Stimulated activated CD4-positive, alpha-beta T cell treated with anti-CD3 and anti-CD28 coated beads, TNF-alpha, amount 100 ng/mL, for 48 hours (primary cell): Measurements from ENCODE around the gene MYH15.

Experiments used
- DNase-seq, 3 donors: peaks; one replicate each; pipeline ENCODE4 v3.0.0-alpha.2; 2020; ENCODE audit warnings: low read depth in 3 of 3

Gene MYH15

DNA sequence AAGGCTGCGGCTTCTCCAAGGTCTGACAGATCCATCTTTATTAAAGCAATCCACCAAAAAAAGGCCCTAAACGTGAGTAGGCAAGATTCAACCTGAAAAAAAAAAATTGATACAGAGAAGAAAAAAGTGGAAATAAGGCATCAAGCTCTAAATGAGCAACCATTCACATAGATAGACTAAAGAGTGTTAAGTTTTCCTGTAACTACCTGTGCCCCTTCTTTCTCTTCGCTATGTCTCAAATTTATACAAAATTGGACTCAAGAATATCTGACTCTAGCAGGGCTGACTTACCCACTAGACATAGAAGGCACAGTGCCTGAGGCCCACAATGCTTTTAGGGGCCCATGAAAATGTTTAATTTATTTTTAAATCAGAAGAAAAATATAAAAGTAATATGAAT, at the start of gene MYH15:
Gene MYH15 (minus strand): TSS at position 101 of the 400 bp plus-strand sequence. CDS start 66 bp downstream, at position 35.
- no peak for DNase-seq

DNA sequence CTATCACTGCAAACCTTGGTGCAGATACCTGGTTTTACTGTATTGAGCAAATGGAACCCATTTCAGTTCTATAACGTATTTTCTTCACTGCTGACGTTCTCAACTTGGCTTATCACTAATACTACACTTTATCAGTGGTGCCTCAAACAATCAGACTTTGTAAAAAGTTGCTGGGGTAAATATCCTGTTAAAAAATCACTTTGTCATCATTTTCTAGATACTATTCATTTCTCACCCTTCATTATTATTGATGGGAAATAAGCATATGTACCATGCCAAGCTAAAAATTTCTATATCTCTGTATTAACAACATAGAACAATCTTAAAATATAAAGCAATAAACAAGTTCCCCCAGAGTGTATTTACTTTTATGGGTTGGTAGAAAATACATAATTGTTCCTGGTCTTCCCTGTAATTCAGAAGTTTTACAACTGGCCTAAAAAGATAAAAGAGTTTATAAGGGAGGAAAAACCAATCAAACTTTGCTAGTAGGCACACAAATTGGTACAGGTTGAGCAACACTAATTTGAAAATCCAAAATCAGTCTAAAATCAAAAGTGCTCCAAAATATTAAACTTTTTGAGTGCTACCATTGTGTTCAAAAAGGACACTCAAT, 45.7 kb upstream of the MYH15 start:
- no peak for DNase-seq

DNA sequence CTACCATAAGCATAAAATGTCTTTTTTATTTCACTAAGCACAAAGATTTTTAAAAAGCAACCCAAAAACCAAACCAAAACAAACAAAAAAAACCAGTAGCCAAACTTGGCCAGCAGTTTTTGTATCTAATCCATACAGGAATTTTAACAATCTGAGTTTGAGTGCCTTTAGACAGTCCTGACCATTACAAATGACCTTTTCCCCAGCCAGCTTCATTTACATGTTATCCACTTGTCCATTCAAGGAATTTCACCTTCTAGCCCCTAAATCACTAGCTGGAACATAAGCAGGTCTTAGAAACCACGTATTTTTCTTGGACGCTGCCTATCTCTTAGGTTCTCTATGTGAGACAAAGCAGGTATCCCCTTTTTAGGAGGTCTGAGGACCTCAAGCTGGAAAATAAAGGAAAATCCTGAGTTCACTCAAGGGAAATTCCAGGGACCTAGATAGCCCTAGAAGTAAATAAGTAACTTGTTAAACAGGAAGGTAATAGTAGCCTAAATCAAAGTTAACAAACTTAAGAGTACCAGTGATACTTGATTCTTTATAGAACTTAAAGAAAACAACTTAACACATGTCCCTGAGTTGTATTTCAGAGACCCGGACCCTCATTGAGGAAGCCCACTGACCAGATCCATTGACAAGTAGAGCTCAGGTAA, 44.6 kb upstream of the MYH15 start:
- no peak for DNase-seq

DNA sequence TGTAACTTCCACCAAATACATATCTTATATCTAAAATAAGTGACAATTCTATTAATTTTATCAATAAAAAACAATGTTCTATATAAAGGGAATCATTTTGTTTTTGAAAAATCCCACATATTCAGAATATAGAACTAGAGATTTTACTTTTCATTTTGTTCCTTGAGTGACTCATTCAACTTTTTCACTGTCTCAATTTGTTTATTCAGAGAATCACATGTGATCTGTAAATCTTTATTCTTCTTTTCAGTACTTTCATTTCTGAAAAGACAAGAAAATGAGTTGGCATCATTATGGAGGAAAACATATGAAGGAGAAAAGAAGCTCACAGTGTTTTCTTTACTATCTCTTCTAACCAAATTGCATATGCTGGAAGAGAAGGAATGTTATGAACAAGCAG, 43.8 kb upstream of the MYH15 start:
- no peak for DNase-seq

DNA sequence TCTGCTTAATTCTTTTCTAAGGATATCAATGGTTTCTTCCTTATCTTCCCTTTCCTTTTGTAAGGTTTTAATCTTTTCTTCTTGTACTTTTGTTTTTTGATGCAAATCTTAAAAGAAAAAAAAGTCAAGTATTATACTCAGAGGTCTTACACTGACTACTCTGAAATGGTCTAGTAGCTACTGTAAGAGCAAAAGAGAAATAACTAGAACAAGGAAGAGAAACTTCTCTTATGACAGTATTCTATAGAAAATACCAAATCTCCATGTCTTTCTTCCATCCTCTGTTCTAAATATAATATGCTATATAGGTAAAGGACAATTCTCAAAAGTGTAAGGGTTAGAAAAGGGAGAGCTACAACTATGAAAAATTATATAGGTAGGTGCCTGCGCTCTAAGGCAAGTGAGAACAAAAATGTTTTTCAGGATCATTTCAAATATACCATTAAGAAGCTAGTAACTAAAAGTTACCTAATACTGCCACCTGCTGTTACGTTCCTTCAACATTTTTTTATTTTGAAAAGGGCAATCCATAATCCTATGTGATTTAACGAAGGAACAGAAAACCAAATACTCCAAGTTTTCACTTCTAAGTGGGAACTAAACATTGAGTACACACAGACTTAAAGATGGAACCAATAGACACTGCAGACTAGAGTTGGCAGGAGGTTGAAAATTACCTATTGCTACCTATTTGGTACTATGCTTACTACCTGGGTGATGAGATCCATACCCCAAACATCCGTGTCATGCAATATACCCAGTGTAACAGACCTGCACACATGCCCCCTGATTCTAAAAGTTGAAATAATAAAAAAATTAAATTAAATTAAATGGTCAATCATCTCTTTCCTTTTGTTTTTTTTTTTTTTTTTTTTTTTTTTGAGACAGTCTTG, 42.1 kb upstream of the MYH15 start:
- DNase-seq: no peak

DNA sequence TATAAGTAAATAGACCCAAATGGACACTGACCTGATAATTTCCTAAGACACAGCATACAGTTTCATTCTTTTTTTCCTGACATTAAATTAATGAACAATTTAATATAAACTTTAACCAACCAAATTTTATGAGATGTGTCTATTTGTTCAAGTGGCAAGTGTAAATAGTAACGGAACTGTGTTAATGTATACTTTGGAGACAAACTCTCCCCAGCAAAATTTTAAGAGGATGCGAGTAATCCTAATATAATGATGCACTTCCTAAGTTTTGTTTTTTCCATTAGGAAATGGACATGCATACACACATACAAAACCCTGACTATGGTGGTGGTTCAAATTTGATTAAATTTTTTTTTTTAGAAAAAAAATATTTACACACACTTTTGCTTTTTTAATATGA, 38.5 kb upstream of the MYH15 start:
- DNase-seq: no peak

DNA sequence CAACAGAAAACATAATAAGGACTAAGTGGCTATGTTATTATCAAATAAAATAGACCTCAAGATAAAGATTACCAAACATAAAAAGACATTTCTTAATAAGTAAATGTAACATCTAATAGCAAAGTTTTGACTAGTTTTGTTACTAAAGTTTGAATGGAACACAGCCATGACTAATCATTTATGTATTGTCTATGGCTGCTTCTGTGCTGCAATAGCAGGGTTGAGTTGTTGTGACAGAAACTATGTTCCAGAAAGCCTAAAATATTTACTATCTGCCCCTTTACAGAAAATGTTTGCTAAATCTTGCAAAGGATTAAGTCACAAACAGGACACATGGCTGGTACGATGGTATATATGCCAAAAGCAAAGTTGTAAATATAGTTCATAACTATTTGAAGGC, 37.9 kb upstream of the MYH15 start:
- no peak for DNase-seq

DNA sequence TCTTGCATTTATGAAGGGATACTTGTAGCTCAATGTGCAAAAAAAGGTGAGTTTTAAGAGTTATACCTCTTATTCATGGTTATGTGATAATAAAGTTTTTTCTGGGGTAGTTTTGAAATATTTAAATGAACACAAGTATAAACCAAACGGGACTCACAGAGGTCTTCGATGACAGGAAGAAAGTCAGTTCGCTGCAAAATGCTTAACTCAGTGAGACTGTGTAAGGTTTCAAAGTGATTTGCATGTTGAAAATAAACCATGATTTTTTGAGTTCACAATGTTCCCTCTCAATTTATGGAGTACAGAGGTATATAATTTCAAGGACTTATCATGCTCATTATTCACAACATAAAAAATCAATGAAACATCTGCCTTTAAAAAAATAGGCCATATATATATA, 36.3 kb upstream of the MYH15 start:
- DNase-seq: no peak

DNA sequence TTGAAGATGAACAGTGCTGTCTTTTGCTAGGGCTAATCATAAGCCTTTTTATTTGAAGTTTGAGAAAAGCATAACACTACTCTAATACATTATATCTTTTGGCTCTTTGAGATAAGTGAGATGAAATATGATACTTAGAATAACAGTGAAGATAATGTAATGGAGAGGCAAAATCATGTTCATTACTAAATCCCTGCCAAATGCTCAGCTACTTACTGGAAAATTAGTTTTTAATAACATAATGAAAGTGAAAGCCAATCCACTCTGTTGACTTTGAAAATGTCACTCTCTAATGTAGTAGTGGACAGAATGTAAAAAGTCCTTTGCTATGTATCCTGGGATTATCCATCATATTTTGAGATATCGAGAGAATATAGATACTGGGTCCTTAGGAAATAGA, 35.9 kb upstream of the MYH15 start:
- no peak for DNase-seq

DNA sequence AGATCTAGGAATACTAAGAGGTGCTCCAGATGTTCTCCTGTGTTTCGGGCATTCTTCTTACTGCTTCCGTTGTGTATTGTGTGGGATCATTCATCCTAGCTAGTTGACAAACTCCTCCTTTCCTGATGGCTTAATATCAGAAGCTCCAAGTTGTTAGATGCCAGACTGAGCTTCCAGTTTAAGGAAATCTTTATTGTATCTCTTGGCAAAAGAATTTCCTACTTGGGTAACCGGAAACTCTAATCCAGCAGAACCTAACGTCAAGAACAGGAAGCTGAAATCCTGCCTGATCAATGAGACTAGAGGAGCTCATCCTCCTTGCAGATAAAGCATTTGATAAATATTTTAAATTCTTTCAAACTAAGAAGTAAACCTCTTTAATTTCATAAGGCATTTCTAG, 27.7 kb upstream of the MYH15 start:
- no peak for DNase-seq

DNA sequence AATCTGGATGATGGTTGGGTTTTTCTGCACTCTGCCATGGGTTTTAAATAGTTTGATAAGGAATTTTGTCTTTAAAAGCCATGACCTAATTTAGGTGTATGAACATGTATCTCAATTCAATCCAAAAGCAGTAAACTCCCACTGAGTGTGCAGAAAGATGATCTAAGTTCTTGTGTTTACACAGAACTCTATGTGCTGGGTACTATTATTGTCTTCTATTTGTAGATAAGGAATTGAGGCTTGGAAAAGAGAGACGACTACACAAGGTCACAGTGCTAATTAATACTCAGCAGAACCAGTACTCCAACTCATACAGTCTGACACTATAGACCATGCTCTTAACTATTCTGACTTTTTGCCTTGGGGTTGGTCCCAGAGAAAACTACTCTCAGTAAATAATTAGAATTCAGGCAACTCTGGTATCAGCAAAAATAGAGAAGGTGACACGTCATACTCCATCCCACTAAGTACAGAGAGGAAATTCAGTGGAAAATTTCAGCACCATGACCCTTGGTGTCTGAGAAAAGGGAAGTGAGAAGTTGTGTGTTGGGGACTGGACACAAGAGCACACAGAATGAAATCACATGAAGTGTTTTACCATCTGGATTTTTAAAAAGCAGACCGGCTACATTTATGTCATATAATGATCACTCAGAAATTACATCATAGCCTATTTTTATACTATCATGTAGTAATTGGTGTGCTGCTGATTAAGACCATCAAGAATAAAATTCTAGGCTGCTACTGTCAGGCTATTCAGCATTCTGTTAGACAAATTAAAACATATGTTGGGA, 18.3 kb upstream of the MYH15 start:
- DNase-seq: no peak

DNA sequence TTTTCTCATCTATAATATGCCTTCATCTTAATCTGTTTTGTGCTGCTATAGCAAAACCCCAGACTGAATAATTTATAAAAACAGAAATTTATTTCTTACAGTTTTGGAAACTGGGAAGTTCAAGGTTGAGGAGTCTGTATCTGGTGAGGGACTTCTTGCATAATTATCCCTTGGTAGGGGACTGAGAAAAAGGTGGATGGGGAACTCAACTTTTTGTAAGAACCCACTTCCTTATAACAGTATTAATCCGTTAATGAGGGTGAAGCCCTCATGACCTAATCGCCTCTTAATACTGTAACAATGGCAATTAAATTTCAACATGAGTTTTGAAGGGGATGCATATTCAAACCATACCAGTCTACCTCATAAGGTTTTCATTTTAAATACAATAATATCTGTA, 17.4 kb upstream of the MYH15 start:
- DNase-seq: no peak

DNA sequence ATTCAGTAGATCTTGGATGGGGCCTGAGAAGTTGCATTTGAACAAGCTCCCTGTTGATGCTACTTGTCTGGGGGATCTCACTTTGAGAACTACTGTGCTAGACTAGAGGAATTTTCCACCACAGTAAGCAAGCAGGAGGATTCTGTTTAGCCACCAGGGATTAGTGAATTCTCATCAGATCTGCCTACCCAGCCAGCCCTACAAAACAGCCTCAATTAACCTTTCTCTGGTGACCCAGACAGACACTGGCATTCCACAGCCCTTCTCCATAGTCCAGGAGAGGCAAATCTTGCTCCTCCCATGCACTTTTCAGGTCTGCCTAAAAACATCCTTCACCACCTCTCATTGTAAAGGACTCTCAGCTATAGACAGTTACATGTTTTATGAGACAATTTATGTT, 16.7 kb upstream of the MYH15 start:
- DNase-seq: no peak

DNA sequence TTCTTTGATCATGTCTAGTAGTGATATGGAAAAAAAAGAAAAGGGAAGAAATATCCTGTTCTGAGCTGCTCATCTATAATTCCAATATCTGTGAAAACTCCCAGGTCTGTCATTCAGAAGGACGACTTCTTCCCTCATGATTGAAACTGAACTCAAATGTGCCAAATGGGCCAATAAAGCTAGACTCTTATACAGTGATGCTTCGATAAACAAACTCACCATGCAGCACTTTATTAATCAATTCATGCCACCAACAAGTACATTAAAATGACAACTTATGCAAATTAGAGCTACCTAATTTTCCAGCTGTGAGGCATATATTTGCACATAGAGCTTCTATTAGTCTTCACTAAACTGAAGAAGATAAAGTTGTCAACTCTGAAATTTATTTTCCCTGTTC, 15.6 kb upstream of the MYH15 start:
- no peak for DNase-seq

DNA sequence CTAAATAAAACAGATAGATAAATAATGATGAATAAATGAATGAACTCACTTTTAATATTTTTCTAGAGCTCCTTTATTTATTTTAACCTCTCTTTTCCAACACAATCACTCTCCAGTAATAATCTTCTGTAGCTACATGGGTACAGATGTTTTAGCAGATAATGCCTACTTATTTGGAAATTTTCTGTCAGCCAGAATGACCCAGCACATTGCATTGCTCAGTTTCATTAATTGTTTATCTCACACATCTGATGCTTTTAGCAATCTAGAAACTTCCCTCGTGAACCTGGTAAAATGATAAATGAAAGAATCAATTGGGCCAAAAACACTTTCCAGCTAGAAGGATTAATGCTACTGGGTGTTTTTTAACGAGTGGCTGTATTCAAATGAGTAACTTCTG, 14.9 kb upstream of the MYH15 start:
- no peak for DNase-seq

DNA sequence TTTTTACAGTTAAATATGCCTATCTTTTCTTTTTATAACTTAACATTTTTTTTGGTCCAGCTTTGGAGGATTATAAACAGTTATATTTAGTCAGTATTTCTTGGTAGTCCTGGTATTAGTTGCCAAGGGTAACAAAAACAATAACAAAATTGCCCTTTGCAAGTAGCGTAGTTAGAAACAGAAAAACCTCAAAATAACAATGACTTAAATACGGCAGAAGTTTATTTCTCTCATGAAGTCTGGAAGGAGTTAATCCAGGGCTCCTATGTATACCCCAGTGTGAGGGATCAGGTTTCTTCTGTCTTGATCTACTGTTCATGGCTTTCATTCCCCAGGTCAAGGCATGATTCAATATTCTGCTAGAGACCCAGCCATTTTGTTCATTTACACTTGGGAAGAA, 14.1 kb upstream of the MYH15 start:
- no peak for DNase-seq

DNA sequence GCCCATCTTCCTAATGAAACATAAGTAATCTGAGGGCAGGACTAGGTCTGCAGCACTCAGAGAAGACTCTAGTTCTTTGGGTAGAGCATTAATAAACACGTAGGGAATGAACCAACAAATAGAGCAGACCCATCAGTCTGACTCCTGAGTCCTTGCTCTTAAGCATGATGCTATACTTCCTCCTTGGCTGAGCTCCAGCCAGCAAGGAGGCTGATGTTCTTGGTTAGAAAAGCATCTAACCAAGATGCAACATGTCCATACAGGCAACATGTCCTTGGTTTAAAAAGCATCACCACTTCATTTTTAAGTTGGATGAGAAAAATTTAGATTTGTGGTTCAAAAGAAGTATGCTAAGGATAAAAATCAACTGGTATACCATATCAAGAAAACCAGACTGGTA, 8.5 kb upstream of the MYH15 start:
- DNase-seq: no peak

DNA sequence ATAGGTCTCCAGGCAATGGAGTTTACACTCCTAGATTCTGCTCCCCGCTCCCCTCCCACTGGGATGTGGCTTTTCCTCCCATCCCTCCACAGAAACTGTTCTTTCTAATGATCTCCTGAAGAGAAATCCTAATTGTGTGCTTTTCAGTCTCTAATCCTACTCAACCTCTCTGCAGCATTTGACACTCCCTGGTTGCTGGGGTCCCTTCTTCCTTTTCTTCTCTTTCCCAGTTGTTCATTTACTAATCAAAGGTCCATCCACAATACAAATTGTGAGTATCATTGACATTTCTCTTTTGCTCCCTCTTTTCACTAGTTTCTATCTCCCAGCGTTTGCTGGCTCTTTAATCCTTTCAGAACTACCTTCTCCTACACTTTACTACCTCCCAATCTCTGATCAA, 6.5 kb upstream of the MYH15 start:
- DNase-seq: no peak

DNA sequence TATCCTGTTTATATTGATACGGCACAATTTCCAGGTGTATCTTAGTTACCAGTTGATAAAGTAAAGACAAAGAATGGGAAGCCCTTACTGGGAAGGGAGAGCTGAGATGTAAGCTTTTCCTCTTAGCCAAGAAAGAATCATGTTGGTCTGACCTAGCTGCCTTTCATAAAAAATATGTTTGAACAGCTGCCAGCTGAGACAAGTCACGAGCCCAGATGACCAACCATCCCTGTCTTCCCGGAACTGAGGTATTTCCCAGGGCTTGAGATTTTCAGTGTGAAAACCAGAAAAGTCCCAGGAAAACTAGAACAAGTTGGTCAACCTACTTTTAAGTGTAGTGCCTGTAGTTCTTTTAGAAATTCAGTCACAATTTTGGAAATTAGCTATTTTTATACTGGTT, 3.6 kb upstream of the MYH15 start:
- no peak for DNase-seq

DNA sequence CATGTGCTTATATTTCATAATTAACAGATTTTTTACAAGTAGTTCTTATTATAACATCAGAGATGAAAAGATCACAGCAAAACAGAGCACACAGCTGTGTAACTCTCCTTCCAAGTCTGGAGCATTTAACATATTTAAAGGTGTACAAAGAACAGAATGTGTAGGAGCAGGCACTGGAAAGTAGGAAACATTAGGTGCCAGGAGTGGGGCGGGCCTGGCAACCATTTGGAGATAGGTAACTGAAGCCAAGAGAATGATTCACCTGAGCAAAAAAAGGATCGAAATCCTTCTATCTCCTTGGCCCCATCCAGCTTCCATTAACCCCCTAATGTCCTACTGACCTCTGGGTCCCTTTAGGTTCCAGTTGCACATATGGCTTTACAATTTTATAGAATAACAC, 2.3 kb upstream of the MYH15 start:
- DNase-seq: no peak

DNA sequence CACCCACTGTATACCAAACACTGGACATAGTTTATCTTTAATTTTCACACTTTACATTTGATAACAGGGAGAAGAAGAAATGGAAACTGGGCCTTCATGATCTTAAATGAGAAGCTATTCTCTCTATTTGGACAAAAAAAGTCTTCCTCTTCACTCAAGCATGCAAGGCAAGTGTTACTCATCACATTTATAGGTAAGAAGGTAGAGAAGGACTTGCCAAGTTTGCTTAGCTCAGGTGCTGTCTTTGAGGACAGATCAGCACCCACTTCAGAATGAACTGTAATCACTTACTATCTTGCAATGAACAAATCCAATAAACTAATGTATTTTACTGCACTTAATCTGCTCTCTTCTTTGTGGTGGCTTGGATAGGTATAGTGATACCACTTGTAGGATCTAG, 1.1 kb upstream of the MYH15 start:
- no peak for DNase-seq

DNA sequence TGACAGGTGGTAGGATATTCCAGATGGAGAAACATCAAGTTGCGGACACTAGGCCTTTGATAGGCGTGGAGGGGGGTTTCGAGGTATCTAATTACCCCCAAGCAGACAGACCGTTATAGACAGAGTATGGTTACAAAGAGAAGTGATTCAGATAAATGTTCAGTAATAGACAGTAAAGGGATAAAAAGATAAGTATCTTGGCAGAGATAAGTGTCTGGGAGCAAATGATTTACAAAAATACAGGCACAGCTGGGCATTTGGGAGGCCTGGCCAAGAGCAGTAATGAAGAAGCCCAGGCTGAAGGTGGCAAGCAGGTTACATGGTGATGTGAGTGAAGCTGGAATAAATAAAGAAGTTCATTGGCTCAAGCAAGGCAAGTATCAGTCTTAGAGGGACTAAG, 659 bp upstream of the MYH15 start:
- DNase-seq: no peak
